Panc1 (cell line): Measurements from ENCODE around the gene SEC14L5. TPM values are rescaled to one million over a fixed set of nuclear protein-coding genes. Genes with fewer than 3 reads are reported as not detected.

Source experiments
- ATAC-seq: fragments of 200-7000 bp; cut with Tn5 transposase; 2 replicates; pipeline ENCODE4 v1.9.1; 2020; ENCODE audit warnings: mild to moderate bottlenecking, moderate library complexity
- BruUV-seq: library from RNA; stranded (reverse); fragments of 400-500 nt; replicated peaks from 2 replicates; lab custom pipeline; 2021; lab: Mats Ljungman, UMichigan
- CTCF ChIA-PET: fragments of 300-600 bp; sonication (Branson Sonifier 250); formaldehyde crosslinking; loops from one replicate; lab custom pipeline; 2022; ENCODE audit warnings: antibody characterized with exemption; lab: Charles Lee
- POLR2A ChIA-PET: fragments of 300-600 bp; sonication (Branson Sonifier 250); formaldehyde crosslinking; loops from one replicate; lab custom pipeline; 2022; ENCODE audit warnings: antibody characterized with exemption; lab: Charles Lee
- DNase-seq: peaks from one replicate; pipeline ENCODE4 v3.0.0-alpha.2; 2010; ENCODE audit warnings: low read depth, low spot score
- H3K27ac ChIP-seq: 2 replicates; pipeline ENCODE4 v1.5.1; 2011; ENCODE audit warnings: mild to moderate bottlenecking, low read length, inconsistent platforms
- H3K27me3 ChIP-seq: fragments of 200-500 bp; sonication (Bioruptor generic); 2 replicates; pipeline ENCODE4 v1.6.0; 2014; ENCODE audit warnings: low read length, inconsistent platforms; ENCODE audit not compliant: control insufficient read depth, insufficient read depth
- H3K36me3 ChIP-seq: fragments of 200-500 bp; sonication (Bioruptor generic); 2 replicates; pipeline ENCODE4 v1.5.1; 2014; ENCODE audit warnings: inconsistent platforms, mild to moderate bottlenecking, low read length, moderate library complexity; ENCODE audit not compliant: control insufficient read depth, insufficient read depth
- H3K4me1 ChIP-seq: 2 replicates; pipeline ENCODE4 v1.5.1; 2011; ENCODE audit warnings: inconsistent platforms, mild to moderate bottlenecking, low read length, moderate library complexity; ENCODE audit not compliant: control insufficient read depth, insufficient read depth
- H3K4me3 ChIP-seq, 2 experiments: 2 replicates each; pipeline ENCODE4 v1.5.1; 2011 to 2012; ENCODE audit warnings: low read depth in 2 of 2, low read length in 2 of 2, mild to moderate bottlenecking in 2 of 2, inconsistent platforms in 1 of 2, moderate library complexity in 1 of 2
- H3K9me3 ChIP-seq: fragments of 200-500 bp; sonication (Bioruptor generic); 2 replicates; pipeline ENCODE4 v1.5.1; 2014; ENCODE audit warnings: low read depth, mild to moderate bottlenecking, inconsistent platforms, low read length, moderate library complexity; ENCODE audit not compliant: control insufficient read depth, insufficient read depth
- POLR2AphosphoS5 ChIP-seq: IDR thresholded peaks from 2 replicates; pipeline ENCODE4 v1.6.1; 2012; ENCODE audit warnings: mild to moderate bottlenecking, low read depth, low read length, moderate library complexity
- SIN3A ChIP-seq: IDR thresholded peaks from 2 replicates; pipeline ENCODE4 v1.6.1; 2012; ENCODE audit warnings: low read depth, mild to moderate bottlenecking, low read length, moderate library complexity, borderline replicate concordance; ENCODE audit not compliant: insufficient read depth
- TCF7L2 ChIP-seq: IDR thresholded peaks from 2 replicates; pipeline ENCODE4 v1.6.1; 2011; ENCODE audit warnings: mild to moderate bottlenecking, low read depth, low read length, inconsistent platforms
- in situ Hi-C: cut with HindIII; loops from 2 replicates; pipeline ENCODE4 v1.10.0; 2016; ENCODE audit warnings: low sequenced_read_pairs, low pct_unique_long_range_greater_than_20kb
- intact Hi-C: fragments of 100-400 bp; cut with micrococcal nuclease; formaldehyde crosslinking; loops from one replicate; pipeline ENCODE4 v1.10.0; 2022; ENCODE audit not compliant: unreplicated experiment
- total RNA-seq: library from RNA; stranded (reverse); gene quantifications from one replicate; pipeline ENCODE4 v1.2.1, GENCODE V29; 2021; ENCODE audit not compliant: unreplicated experiment
- TF ChIP-seq, protein P1 (sequence below), 2 experiments: IDR thresholded peaks; 2 replicates each; pipeline ENCODE4 v1.6.1; 2011 to 2012; ENCODE audit warnings: low read depth in 2 of 2, control low read depth in 1 of 2, low read length in 1 of 2, mild to moderate bottlenecking in 1 of 2, moderate library complexity in 1 of 2; ENCODE audit not compliant: insufficient read depth in 1 of 2
- TF ChIP-seq, protein P2 (sequence below): fragments of 450-650 bp; IDR thresholded peaks from 2 replicates; pipeline ENCODE4 v1.5.1; 2017; ENCODE audit warnings: mild to moderate bottlenecking

The SEC14L5 gene
- total RNA-seq, 1 experiment from 2014 or later: 0.26 TPM

DNA sequence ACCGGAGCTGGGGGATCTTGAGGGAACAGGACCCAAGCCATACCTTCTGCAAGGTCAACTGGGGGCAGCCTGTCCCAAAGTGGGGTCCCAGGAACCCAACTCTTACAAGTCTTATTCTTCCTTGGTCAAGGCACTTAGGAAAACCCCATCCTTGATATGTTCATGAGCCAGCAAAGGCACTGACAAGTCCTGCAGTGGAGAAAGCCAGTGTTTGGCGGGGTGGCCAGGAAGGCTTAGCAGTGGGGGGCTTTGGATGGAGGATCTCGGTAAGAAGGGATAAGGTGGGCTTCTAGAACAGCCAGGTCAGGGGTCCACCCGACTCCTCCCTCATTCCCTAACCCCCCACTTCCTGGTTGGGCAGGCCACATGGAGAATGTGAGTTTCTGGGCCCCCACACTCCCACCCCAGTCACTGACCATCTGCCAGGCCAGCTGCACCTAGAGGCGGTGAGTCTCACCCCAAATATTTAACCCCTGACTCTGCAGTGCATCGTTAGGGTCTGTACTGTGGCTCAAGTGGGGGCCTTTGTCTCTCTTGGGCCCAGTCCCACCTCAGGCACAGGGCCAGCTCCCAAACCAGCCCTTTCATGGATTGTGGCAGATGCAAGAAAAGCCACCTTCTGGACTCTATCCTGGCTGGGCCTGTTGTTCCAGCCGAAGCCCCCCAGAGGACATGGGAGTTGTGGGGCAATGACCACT, 43.5 kb upstream of the SEC14L5 start:
- Histone ChIP-seq H3K27ac (0 out of 2 replicates have a peak overlapping the region, but pooled peaks have one; percentile 15), H3K36me3 (no peaks in the 10 kb centered on the region), H3K9me3 (no peaks in the 10 kb centered on the region), H3K4me1 (no peaks in the 10 kb centered on the region; the same call in 1 of the 2 replicates), H3K27me3 (no peaks in the 10 kb centered on the region), H3K4me3 (no peak overlapping the region)
- POLR2A ChIA-PET: no interaction called here
- TF ChIP-seq, protein P1, sequence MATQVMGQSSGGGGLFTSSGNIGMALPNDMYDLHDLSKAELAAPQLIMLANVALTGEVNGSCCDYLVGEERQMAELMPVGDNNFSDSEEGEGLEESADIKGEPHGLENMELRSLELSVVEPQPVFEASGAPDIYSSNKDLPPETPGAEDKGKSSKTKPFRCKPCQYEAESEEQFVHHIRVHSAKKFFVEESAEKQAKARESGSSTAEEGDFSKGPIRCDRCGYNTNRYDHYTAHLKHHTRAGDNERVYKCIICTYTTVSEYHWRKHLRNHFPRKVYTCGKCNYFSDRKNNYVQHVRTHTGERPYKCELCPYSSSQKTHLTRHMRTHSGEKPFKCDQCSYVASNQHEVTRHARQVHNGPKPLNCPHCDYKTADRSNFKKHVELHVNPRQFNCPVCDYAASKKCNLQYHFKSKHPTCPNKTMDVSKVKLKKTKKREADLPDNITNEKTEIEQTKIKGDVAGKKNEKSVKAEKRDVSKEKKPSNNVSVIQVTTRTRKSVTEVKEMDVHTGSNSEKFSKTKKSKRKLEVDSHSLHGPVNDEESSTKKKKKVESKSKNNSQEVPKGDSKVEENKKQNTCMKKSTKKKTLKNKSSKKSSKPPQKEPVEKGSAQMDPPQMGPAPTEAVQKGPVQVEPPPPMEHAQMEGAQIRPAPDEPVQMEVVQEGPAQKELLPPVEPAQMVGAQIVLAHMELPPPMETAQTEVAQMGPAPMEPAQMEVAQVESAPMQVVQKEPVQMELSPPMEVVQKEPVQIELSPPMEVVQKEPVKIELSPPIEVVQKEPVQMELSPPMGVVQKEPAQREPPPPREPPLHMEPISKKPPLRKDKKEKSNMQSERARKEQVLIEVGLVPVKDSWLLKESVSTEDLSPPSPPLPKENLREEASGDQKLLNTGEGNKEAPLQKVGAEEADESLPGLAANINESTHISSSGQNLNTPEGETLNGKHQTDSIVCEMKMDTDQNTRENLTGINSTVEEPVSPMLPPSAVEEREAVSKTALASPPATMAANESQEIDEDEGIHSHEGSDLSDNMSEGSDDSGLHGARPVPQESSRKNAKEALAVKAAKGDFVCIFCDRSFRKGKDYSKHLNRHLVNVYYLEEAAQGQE (IDR thresholded peaks at IDR 0.05; ENCODE audit: insufficient read depth in 1 of 2, low read depth in 2 of 2, low read length in 1 of 2): no peak
- TF ChIP-seq POLR2AphosphoS5 (no peak), SIN3A (no peak), TCF7L2 (no peak)
- TF ChIP-seq, protein P2, sequence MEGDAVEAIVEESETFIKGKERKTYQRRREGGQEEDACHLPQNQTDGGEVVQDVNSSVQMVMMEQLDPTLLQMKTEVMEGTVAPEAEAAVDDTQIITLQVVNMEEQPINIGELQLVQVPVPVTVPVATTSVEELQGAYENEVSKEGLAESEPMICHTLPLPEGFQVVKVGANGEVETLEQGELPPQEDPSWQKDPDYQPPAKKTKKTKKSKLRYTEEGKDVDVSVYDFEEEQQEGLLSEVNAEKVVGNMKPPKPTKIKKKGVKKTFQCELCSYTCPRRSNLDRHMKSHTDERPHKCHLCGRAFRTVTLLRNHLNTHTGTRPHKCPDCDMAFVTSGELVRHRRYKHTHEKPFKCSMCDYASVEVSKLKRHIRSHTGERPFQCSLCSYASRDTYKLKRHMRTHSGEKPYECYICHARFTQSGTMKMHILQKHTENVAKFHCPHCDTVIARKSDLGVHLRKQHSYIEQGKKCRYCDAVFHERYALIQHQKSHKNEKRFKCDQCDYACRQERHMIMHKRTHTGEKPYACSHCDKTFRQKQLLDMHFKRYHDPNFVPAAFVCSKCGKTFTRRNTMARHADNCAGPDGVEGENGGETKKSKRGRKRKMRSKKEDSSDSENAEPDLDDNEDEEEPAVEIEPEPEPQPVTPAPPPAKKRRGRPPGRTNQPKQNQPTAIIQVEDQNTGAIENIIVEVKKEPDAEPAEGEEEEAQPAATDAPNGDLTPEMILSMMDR: no peak
- CTCF ChIA-PET: no interaction called here
- ATAC-seq (peak; percentile 31; the same call in 1 of the 2 replicates), DNase-seq (no peak)
- intact Hi-C loops: no loop called here
- in situ Hi-C loops: no loop called here
- BruUV-seq: no TSS peak

DNA sequence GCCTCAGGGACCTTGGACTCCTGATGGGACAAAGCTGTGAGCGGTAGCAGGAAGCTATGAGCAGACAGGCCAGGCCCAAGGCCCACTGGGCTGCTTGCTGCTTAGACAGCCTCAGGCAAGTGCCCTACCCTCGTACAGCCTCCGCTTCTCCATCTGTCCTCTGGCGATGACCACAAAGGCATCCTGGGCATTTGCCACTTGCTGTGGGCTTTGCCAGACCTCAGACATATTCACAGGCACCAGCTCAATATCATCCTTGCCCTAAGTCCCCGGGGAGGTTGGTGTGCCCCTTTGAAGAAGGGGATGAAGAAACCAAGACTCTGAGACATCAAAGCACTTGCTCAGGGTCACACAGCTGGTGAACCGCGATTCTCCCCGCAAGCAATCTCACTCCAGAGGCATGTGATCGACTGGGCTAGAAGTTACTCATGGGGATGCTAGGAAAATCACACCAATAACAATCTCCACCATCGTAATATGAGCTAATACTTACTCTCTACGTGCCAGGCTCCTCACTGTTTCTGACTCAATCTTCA, 42.8 kb upstream of the SEC14L5 start:
- ChIA-PET POLR2A (interaction anchor here (0.6 kb wide), 1 partner anchor 111 kb away, joined by 3 read pairs; no protein-coding TSS in a partner anchor), CTCF (no interaction called here)
- Histone ChIP-seq H3K27me3 (no peaks in the 10 kb centered on the region), H3K4me1 (no peaks in the 10 kb centered on the region; the same call in 1 of the 2 replicates), H3K36me3 (no peaks in the 10 kb centered on the region), H3K27ac (0 out of 2 replicates have a peak overlapping the region, but pooled peaks have one; percentile 15), H3K4me3 (no peak overlapping the region), H3K9me3 (no peaks in the 10 kb centered on the region)
- no TSS peak for BruUV-seq
- DNase-seq (no peak), ATAC-seq (peak; percentile 43)
- TF ChIP-seq POLR2AphosphoS5: no peak
- peak; percentile 69; the same call in 1 of the 2 replicates for TF ChIP-seq TCF7L2
- TF ChIP-seq, protein P1 (IDR thresholded peaks at IDR 0.05; ENCODE audit: insufficient read depth in 1 of 2, low read depth in 2 of 2, low read length in 1 of 2): no peak
- TF ChIP-seq SIN3A: no peak
- intact Hi-C loops: no loop called here
- in situ Hi-C loops: no loop called here
